22Rv1 (cell line): Measurements from ENCODE around the gene FAM50B.

Experiments
- ZFX ChIP-seq: fragments of 450-650 bp; IDR thresholded peaks from 2 replicates; pipeline ENCODE4 v1.6.1; 2017; ENCODE audit warnings: antibody characterized with exemption, borderline replicate concordance
- TF ChIP-seq, protein P1 (sequence below): fragments of 450-650 bp; IDR thresholded peaks from 2 replicates; pipeline ENCODE4 v1.5.1; 2017; ENCODE audit warnings: mild to moderate bottlenecking

- TF ChIP-seq, protein P1, sequence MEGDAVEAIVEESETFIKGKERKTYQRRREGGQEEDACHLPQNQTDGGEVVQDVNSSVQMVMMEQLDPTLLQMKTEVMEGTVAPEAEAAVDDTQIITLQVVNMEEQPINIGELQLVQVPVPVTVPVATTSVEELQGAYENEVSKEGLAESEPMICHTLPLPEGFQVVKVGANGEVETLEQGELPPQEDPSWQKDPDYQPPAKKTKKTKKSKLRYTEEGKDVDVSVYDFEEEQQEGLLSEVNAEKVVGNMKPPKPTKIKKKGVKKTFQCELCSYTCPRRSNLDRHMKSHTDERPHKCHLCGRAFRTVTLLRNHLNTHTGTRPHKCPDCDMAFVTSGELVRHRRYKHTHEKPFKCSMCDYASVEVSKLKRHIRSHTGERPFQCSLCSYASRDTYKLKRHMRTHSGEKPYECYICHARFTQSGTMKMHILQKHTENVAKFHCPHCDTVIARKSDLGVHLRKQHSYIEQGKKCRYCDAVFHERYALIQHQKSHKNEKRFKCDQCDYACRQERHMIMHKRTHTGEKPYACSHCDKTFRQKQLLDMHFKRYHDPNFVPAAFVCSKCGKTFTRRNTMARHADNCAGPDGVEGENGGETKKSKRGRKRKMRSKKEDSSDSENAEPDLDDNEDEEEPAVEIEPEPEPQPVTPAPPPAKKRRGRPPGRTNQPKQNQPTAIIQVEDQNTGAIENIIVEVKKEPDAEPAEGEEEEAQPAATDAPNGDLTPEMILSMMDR = no peak
- TF ChIP-seq ZFX = no peak
Measured at GRCh38 chr6:3876866-3877265, 27.7 kb downstream of the FAM50B start.
